Measurements from ENCODE around the gene SLC7A9.

- TF ChIP-seq CTCF (optimal IDR thresholded peaks at IDR 0.05 in 1 of 3, IDR thresholded peaks at IDR 0.05 in 1 of 3, conservative IDR thresholded peaks at IDR 0.05 in 1 of 3; ENCODE audit: extremely low read depth in 1 of 3, insufficient read depth in 2 of 3, low read length in 3 of 3) (no peak), EZH2 (IDR thresholded peaks at IDR 0.05; ENCODE audit: low read length) (no peak)
Measured at GRCh38 chr19:32859591-32859990, 10.0 kb downstream of the SLC7A9 start.

All from keratinocyte (primary cell).